UCSD-AML1 (cell line): ENCODE measurements around the gene TAF6.

ENCODE experiments used
- DNase-seq: peaks from one replicate; lab custom pipeline; 2025; ENCODE audit not compliant: unreplicated experiment; lab: John Stamatoyannopoulos, UW

Gene TAF6

GRCh38 chr7:100119072-100119969, at the start of gene TAF6, which contains the start of gene CNPY4:
Gene TAF6 (minus strand): TSS chr7:100119358. CDS start chr7:100114209, 5,149 bp downstream.
Gene CNPY4 (plus strand): TSS chr7:100119634. CDS start chr7:100119745, 111 bp downstream.
- DNase-seq = peak; percentile 83

DNA sequence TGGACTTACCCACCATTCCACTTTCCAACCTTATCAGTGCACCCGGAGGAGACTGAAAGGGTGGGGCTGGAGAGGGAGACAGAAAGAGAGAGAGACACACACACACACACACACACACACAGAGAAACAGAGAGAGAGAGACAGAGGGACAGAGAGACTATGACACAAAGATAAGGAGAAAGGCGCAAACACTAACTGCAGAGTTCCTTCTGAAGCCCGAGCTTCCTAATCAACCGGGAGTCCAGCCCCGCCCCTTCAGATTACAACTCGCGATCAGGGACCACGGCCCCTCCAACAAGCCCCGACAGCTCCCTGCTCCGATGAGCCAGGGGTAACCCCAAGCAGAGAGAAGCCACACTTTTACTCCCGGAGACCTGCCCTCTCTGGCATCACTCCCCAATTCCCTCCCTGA, 48.8 kb upstream of the TAF6 start:
- DNase-seq = no peak

- DNase-seq = no peak
Observed at GRCh38 chr7:100166970-100167911, 48.1 kb upstream of the TAF6 start.

DNA sequence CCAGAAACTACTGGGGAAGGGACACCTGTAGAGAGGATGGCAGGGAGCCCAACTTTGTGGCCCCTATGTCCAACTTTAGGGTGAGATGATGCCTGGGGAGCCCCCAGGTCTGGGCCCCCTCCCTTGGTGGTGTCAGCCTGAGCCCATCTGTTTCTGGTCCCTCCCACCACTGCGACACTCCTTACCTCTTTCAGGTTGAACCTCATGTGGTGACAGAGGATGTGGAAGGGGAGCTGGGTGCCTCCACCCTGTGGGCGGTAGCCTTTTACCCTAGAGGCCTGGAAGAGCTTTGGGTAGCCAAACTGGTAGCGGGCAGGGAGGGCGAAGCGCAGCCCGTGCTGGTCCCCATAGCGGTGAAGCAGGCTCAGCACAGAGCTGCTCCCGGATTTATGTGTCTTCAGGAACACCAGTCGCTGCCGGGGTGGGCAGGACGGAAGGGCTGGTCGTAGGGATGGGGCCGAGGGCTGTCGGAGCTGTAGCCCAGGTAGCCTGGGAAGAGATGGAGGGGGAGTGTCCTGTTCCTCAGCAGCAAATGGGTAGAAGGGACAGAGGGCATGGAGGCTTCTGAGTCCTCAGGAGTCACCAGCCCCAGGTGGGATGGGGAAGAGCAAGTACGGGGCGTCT, 47.3 kb upstream of the TAF6 start:
- DNase-seq = no peak

DNA sequence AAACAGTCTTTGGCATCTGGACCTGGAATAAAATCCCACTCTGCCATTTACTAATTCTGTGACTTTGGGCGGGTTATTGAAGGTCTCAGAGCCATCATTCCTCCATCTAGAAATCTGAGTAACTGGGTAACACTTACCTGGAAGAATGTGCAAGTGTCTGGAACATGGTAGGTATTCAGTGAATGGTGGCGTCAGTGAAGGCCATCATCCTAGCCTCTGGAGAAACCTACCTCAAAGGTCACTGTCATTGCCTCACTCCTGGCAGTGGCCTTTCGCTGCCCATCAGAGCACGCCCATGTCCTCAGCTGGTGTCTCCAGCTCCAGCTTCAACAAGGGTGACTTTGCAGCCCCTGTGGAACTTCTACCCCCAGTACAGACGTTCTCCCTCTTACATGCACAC, 44.7 kb upstream of the TAF6 start:
- DNase-seq = no peak

DNA sequence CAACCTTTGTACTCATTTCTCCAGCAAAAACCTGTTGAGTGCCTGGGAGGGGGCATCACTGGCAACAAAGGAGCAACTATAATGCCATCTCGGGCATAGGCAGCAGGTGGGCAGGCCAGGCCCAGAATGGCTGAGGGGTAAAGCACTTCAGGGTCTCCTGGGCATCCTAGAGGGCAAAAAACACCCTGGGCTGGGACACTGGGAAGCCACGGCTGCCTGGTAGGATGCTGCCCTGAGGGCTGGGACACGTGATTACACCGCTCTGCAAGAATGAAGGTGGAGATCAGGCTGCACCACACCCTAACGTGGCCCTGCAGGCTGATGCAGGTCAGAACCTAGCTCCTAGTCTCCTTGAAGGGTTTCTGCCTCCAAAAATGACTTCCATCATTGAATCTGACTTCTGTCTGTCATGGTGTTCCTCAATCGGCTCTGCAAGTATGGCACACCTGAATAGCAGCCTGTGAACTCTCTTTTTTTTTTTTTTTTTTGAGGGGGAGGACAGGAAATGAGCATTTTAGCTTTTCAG, 43.9 kb upstream of the TAF6 start:
- DNase-seq = no peak

DNA sequence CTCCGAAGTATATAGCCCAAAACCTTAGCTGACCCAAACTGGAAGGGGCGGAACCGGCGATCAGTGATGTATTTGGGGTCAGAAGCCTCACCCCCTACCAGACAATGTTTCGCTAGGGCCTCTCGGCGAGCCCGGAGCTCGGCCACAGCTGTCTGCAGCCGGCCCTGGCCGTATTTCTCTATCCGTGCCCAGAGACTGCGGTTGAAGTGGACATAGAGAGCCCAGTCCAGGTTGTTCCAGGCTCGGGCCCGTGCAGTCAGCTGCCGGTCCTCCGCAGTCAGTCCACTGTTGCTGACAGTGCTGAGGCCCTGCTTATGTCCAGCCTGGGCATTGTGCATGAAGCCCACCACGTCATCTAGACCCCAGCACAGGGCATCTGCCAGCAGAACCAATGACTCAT, 40.9 kb upstream of the TAF6 start:
- DNase-seq = no peak

DNA sequence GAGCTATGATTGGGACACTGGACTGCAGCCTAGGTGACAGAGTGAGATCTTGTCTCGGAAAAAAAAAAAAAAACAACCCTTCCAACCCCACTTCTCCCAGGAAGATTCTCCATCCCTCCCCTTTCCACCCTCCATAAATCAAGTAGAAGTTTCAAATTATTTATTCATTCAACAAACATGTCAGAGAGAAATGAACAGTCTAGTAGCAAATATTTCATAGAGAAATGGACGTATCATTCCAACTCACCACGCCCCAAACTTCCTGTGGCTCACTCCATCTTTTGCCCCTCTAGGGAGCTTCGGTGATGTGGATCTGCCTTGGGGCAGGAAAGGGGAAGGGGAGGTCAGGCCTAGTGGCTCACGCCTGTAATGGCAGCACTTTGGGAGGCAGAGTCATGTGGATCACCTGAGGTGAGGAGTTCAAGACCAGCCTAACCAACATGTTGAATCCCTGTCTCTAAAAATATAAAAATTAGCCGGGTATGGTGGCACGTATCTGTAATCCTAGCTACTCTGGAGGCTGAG, 40.0 kb upstream of the TAF6 start:
- no peak for DNase-seq

- peak; percentile 86 for DNase-seq
Observed at GRCh38 chr7:100158229-100159098, 39.3 kb upstream of the TAF6 start, which contains the start of gene TRAPPC14. Gene TRAPPC14 (minus strand): TSS chr7:100158723. CDS start chr7:100158499, 224 bp downstream.

DNA sequence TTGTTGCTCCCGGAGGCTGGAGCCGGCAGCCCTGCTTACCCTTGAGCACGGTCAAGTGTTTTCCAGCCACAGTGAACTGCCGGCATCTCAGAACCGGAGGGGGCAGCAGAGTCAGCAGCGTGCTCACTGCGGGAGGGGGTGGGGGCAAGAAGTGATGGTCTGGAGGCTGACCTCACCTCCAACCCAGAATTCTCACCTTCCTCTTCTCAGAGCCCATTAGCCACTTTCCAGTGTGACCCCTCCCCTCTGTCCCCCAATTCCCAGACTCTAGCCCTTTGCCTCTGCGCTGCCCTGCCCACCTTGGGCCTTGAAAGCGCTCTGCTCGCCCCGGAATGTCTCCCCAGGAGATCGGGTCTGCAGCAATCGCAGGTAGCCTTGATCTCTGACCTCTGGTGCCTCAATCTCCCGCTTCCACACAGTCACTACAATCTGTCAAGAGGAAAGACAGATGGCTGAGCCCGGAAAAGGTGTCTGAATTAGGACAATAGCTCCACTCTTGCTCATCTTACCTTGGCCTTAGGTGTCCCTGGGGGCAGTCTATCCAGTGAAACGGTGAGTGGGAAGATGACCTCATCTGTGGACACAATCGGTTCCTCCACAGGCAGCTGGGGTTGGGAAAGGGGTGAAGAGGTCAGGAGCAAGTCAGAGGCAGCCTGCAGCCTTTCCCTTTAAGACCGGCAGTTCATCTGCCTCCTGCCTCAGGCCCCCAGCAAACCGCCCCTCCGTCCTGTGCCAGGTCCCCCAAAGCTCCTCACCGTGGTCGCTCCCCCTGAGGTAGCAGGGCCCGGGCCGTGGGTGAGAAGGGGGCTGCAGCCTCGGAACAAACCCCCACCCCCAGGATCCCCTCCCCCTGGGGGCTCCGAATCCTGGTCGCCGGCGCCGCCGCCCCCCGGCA, 38.4 kb upstream of the TAF6 start:
- DNase-seq = no peak

DNA sequence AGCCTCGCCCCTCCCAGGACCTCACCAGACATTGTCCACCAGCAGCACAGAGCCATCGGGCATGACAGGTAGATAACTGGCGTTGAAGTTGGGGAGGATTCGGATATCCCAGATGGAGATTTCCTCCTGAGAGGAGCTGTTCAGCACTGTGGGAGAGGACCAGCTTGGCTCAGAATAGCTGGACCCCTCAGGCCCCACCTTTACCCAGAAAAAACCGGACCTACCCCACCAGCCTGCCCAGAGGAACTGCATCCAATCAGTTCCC, 37.8 kb upstream of the TAF6 start:
- DNase-seq = no peak

DNA sequence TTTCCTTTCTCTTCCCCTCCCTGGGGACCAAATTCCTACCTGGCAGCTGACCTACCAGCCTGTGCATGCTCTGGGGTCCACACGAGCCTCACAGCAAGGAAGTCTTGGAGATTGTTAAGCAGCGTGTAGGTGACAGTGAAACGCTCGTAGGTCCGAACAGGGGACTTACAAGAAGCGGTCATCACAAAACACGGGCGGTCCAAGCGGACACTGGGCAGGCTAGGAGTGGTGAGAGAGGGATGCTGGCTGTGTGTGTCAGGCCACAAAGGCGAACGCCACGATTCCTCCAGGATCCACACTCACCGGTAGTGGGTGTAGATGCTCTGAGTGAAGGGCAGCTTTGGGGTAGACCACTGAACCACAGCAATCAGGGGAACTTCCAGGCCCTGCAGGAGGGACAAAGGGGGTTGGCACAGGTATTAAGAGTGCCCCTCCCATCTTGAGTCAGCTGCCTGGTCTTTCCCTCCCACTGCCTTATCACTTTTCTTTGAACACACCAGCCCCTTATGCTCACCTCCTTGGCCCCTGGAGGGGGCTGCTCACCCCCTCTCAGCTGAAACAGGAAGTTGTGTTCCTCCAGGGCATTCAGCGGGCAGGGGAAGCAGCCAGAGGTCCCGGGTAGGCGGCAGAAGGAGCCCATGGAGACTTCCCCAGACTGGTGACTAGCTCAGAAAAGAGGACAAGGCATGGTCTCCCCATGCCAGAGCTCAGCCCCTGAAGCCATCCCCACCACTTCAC, 37.3 kb upstream of the TAF6 start:
- peak; percentile 11 for DNase-seq

DNA sequence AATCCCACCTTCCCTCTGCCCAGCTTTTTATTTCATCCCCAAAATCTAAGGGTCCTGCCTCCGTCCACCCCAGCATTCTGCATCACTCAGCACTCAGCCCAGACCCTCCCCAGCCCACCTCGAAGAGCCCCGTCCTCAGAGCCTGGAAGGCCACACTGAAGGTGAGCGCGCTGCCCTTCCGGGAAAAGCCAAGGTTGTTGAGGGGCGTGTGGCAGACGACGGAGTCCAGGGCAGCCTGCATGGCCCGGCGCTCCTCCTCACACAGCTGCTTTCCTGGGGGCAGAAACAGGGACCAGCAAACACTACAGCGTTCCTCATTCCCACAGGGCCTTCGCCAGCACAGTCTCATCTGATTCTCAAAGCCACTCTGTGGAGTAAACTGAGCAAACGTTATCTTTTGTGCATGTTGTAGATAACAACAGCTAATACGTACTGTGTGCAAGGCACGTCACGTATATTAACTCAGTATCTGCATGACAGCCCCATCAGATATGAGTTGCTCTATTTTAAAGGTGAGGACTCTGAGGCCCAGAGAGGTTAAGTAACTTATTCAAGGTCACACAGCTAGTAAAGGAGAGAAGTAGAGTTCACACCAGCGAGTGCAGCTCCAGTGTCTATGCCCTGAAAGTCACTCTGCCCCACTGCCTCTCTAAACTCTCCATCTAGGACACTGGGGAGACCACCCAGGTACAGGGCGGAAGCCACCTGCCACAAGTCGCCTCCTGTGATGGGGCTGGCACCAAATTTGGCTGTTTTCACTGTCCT, 36.6 kb upstream of the TAF6 start:
- DNase-seq = no peak

DNA sequence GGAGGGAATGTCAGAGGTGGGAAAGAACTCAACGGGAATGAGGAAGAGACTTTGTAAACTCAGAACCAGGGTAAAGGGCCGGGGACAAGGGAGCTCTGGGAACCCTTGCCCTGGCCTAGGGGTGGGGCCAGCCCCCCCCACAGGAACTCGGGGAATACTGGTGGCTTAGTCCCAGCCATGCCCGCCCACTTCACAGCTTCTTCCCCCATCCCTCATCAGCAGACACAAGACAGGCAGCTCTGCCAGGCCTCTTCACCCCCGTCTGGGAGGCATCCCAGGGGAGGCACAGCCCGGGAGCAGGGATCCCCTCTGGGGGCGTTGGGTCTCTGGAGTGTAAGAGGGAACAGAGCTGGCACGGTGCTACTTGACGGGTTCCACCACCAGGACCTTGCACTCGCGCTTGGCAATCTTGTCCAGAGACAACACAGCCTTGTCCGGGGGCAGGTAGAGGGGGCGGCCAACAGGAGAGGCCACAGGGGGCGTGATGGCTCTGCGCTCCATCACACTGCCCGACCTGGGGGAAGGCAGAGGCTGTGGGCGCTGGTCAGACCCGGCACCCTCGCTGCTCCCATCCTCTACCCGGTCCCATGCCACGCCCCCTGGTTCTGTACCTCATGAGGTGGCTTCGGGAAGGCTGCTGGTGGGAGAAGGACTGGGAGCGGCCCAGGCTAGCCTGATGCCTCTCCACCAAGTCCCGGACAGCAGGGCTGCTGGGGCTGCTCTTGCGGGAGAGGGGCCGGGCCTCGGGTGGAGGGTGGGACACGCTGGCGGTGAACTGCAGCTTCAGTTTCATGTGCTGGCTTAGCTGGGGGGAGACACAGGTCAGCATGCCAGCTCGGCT, 35.7 kb upstream of the TAF6 start:
- DNase-seq = no peak

GRCh38 chr7:100153708-100154535, 34.8 kb upstream of the TAF6 start:
- DNase-seq = no peak
